HCT116 (cell line): Measurements from ENCODE around the gene TM6SF1.

ENCODE experiments used
- CTCF ChIP-seq, 3 experiments: fragments of 200-600 bp in 1 of 3; sonication (generic) in 1 of 3; IDR thresholded peaks in 2 of 3; conservative IDR thresholded peaks in 1 of 3; 2 replicates each; pipeline ENCODE4 v1.5.1; 2012 to 2017; ENCODE audit warnings: low read depth in 2 of 3, low read length in 2 of 3, antibody characterized with exemption in 1 of 3, borderline replicate concordance in 1 of 3, control low read depth in 1 of 3, mild to moderate bottlenecking in 1 of 3, mixed read lengths in 1 of 3, mixed run types in 1 of 3, moderate library complexity in 1 of 3; ENCODE audit not compliant: insufficient read depth in 1 of 3
- ZBTB33 ChIP-seq: IDR thresholded peaks from 2 replicates; pipeline ENCODE4 v1.6.1; 2011; ENCODE audit warnings: mild to moderate bottlenecking, low read length, moderate library complexity; ENCODE audit not compliant: insufficient replicate concordance; ENCODE audit errors: extremely low read depth

- TF ChIP-seq CTCF (IDR thresholded peaks at IDR 0.05 in 2 of 3, conservative IDR thresholded peaks at IDR 0.05 in 1 of 3; ENCODE audit: borderline replicate concordance in 1 of 3, insufficient read depth in 1 of 3, low read depth in 2 of 3, low read length in 2 of 3) (no peak), ZBTB33 (no peak)
These were observed 49.6 kb upstream of the TM6SF1 start for GRCh38 chr15:83057696-83058376.
